GM12875 (cell line): Measurements from ENCODE around the gene LUC7L3.

Experiments used
- H3K4me3 ChIP-seq: one replicate; pipeline ENCODE4 v1.5.1; 2011; ENCODE audit warnings: low read depth, low read length, control low read depth
- TF ChIP-seq, protein P1 (sequence below): IDR thresholded peaks from 2 replicates; pipeline ENCODE4 v1.5.1; 2011; ENCODE audit warnings: low read depth, mild to moderate bottlenecking, control low read depth, inconsistent platforms, low read length, moderate library complexity, borderline replicate concordance; ENCODE audit not compliant: insufficient read depth

The LUC7L3 gene

GRCh38 chr17:50770346-50770745 is 50.9 kb downstream of the LUC7L3 start:
- TF ChIP-seq, protein P1, sequence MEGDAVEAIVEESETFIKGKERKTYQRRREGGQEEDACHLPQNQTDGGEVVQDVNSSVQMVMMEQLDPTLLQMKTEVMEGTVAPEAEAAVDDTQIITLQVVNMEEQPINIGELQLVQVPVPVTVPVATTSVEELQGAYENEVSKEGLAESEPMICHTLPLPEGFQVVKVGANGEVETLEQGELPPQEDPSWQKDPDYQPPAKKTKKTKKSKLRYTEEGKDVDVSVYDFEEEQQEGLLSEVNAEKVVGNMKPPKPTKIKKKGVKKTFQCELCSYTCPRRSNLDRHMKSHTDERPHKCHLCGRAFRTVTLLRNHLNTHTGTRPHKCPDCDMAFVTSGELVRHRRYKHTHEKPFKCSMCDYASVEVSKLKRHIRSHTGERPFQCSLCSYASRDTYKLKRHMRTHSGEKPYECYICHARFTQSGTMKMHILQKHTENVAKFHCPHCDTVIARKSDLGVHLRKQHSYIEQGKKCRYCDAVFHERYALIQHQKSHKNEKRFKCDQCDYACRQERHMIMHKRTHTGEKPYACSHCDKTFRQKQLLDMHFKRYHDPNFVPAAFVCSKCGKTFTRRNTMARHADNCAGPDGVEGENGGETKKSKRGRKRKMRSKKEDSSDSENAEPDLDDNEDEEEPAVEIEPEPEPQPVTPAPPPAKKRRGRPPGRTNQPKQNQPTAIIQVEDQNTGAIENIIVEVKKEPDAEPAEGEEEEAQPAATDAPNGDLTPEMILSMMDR, result no peak
- no peak overlapping the region for H3K4me3 ChIP-seq

- TF ChIP-seq, protein P1, result no peak
- H3K4me3 ChIP-seq, result no peak overlapping the region
These were observed 52.8 kb downstream of the LUC7L3 start for GRCh38 chr17:50771991-50772785.

- no peak overlapping the region for H3K4me3 ChIP-seq
- TF ChIP-seq, protein P1, result no peak
These were observed 54.9 kb downstream of the LUC7L3 start for GRCh38 chr17:50774225-50774803.

GRCh38 chr17:50775926-50776325 is 56.5 kb downstream of the LUC7L3 start:
- no peak overlapping the region for H3K4me3 ChIP-seq
- TF ChIP-seq, protein P1, result no peak

- H3K4me3 ChIP-seq, result no peak overlapping the region
- TF ChIP-seq, protein P1, result no peak
These were observed 59.1 kb downstream of the LUC7L3 start for GRCh38 chr17:50778471-50778870.

DNA sequence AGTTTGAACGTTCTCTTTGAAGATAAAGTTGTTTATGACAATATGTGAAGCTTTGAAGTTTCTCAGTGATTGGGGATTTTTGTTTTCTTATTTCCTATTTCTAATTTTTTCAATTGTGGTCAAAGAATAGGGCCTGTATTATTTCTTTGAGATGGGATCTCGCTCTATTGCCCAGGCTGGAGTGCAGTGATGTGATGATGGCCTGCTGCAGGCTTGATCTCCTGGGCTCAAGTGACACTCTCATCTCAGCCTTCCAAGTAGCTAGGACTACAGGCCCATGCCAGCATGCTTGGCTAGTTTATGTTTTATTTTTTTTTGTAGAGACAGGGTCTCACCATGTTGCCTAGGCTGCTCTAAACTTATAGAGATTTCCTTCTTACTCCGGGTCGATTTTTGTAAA is 59.6 kb downstream of the LUC7L3 start:
- TF ChIP-seq, protein P1, result no peak

More for the DNA sequence above, 59.6 kb downstream of the LUC7L3 start:
- H3K4me3 ChIP-seq, result no peak overlapping the region
